ENCODE data around the gene ZAP70. TPM values are rescaled to one million over a fixed set of nuclear protein-coding genes. Genes with fewer than 3 reads are reported as not detected.

ZAP70 gene
- total and polyA plus RNA-seq, 4 donors = 0.40 to 2.1 (median 1.9) TPM

- WGBS (ENCODE audit: insufficient coverage) = 86% methylated on average over 6 of the region's 12 CpGs
- no peaks in the 10 kb centered on the region for H3K27me3 ChIP-seq (ENCODE audit: control insufficient read depth, insufficient read depth, low read length)
- no peak overlapping the region for H3K4me3 ChIP-seq (ENCODE audit: low read depth, low read length)
- H3K4me1 ChIP-seq (ENCODE audit: control insufficient read depth, insufficient read depth, low read length) = no peaks in the 10 kb centered on the region
- no peaks in the 10 kb centered on the region for H3K9me3 ChIP-seq (ENCODE audit: control insufficient read depth, insufficient read depth, low read length)
- DNase-seq (ENCODE audit: low read depth in 4 of 6, low spot score in 6 of 6) = no peak
- no peaks in the 10 kb centered on the region for H3K36me3 ChIP-seq (ENCODE audit: control insufficient read depth, insufficient read depth, low read length)
- H3K27ac ChIP-seq (ENCODE audit: low read depth, low read length) = no peak overlapping the region
Observed at GRCh38 chr2:97731274-97732020, 18.1 kb downstream of the ZAP70 start.

DNA sequence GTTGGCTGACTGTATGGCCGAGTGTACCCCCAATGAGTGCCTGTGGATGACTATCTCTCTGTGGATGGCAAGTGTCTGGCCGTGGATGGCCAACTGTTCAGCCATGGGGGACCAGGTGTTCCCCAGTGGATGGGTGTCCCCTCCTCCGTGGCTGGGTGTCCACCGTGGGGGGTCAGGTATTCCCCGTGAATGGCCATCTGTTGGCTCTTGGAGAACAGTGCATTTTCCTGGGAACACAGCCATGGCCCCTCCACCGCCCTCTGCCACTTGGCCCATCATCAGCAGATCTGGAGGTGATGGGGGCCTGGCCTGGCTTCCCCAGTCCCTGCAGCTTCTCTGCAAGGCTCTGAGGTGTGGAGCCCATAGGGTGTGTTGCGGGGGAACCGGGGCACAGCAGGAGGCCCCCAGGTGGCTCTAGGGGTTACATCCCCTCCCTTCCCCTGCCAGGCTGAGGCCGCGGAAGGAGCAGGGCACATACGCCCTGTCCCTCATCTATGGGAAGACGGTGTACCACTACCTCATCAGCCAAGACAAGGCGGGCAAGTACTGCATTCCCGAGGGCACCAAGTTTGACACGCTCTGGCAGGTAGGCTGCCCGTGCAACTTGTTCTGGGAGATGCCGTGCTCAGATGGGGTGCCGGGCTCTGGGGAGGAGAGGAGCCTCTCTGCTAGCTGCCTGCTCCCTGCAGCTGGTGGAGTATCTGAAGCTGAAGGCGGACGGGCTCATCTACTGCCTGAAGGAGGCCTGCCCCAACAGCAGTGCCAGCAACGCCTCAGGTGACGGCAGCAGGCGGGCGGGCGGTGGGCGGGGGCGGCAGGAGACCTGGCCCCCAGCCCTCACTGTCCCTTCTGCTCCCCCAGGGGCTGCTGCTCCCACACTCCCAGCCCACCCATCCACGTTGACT, 19.3 kb downstream of the ZAP70 start:
- Histone ChIP-seq H3K4me3 (ENCODE audit: low read depth, low read length) (no peak overlapping the region), H3K36me3 (ENCODE audit: control insufficient read depth, insufficient read depth, low read length) (no peaks in the 10 kb centered on the region), H3K27ac (ENCODE audit: low read depth, low read length) (no peak overlapping the region), H3K4me1 (ENCODE audit: control insufficient read depth, insufficient read depth, low read length) (no peaks in the 10 kb centered on the region), H3K9me3 (ENCODE audit: control insufficient read depth, insufficient read depth, low read length) (no peaks in the 10 kb centered on the region), H3K27me3 (ENCODE audit: control insufficient read depth, insufficient read depth, low read length) (no peaks in the 10 kb centered on the region)
- DNase-seq (ENCODE audit: low read depth in 4 of 6, low spot score in 6 of 6) = no peak
- WGBS (ENCODE audit: insufficient coverage) = 94% methylated on average over 21 of the region's 28 CpGs

GRCh38 chr2:97733341-97734035, 20.1 kb downstream of the ZAP70 start:
- no peak for DNase-seq (ENCODE audit: low read depth in 4 of 6, low spot score in 6 of 6)
- no peaks in the 10 kb centered on the region for H3K9me3 ChIP-seq (ENCODE audit: control insufficient read depth, insufficient read depth, low read length)
- no peaks in the 10 kb centered on the region for H3K27me3 ChIP-seq (ENCODE audit: control insufficient read depth, insufficient read depth, low read length)
- H3K4me3 ChIP-seq (ENCODE audit: low read depth, low read length) = no peak overlapping the region
- no peaks in the 10 kb centered on the region for H3K4me1 ChIP-seq (ENCODE audit: control insufficient read depth, insufficient read depth, low read length)
- H3K36me3 ChIP-seq (ENCODE audit: control insufficient read depth, insufficient read depth, low read length) = no peaks in the 10 kb centered on the region
- H3K27ac ChIP-seq (ENCODE audit: low read depth, low read length) = no peak overlapping the region
- WGBS (ENCODE audit: insufficient coverage) = 91% methylated on average over 19 of the region's 20 CpGs

DNA sequence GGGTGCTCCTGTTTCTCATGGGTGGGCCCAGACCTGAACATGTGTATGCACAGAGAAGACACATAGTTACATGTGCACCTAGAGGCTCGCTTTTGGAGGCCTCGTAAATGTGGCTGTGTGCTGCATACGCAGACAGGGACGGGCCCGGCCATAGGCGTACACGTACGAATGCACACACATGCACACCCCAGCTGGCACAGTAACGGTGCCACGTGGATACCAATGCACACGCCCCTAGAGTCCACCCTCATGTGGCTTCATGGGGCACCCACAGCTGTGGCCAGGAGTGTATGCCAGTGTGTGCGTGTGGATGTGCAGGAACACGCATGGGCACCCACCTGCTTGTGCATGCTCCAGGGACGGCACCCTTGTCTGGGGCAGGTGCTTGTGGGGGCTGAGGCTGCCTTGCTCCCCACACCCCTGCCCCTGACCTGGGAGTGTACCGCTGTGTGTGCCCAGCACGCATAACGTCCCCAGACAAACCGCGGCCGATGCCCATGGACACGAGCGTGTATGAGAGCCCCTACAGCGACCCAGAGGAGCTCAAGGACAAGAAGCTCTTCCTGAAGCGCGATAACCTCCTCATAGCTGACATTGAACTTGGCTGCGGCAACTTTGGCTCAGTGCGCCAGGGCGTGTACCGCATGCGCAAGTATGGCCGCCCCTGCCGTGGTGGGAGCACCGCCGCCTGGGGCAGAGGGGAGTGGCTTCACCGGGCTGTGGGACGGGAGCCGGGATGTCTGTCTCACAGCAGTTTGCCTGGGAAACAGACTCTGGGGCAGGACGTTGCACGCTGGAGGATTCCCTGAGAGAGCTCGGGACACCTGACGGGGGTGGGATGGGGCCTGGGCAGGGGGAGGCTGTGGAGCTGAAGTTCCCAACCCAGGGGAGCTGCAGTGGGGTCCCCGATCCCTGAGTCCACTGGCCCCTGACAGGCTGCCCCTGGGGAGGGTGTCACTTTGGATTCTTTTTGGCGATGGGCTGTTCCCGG, 21.0 kb downstream of the ZAP70 start:
- no peak overlapping the region for H3K4me3 ChIP-seq (ENCODE audit: low read depth, low read length)
- WGBS (ENCODE audit: insufficient coverage) = 94% methylated on average over 44 of the region's 44 CpGs
- H3K4me1 ChIP-seq (ENCODE audit: control insufficient read depth, insufficient read depth, low read length) = no peaks in the 10 kb centered on the region
- no peaks in the 10 kb centered on the region for H3K9me3 ChIP-seq (ENCODE audit: control insufficient read depth, insufficient read depth, low read length)
- H3K27ac ChIP-seq (ENCODE audit: low read depth, low read length) = no peak overlapping the region
- H3K36me3 ChIP-seq (ENCODE audit: control insufficient read depth, insufficient read depth, low read length) = no peaks in the 10 kb centered on the region
- H3K27me3 ChIP-seq (ENCODE audit: control insufficient read depth, insufficient read depth, low read length) = no peaks in the 10 kb centered on the region
- DNase-seq (ENCODE audit: low read depth in 4 of 6, low spot score in 6 of 6) = no peak

- 95% methylated on average over 29 of the region's 29 CpGs for WGBS (ENCODE audit: insufficient coverage)
- no peaks in the 10 kb centered on the region for H3K27me3 ChIP-seq (ENCODE audit: control insufficient read depth, insufficient read depth, low read length)
- no peak overlapping the region for H3K27ac ChIP-seq (ENCODE audit: low read depth, low read length)
- H3K4me1 ChIP-seq (ENCODE audit: control insufficient read depth, insufficient read depth, low read length) = no peaks in the 10 kb centered on the region
- H3K36me3 ChIP-seq (ENCODE audit: control insufficient read depth, insufficient read depth, low read length) = no peaks in the 10 kb centered on the region
- DNase-seq (ENCODE audit: low read depth in 4 of 6, low spot score in 6 of 6) = no peak
- no peak overlapping the region for H3K4me3 ChIP-seq (ENCODE audit: low read depth, low read length)
- H3K9me3 ChIP-seq (ENCODE audit: control insufficient read depth, insufficient read depth, low read length) = no peaks in the 10 kb centered on the region
Observed at GRCh38 chr2:97735161-97735561, 21.8 kb downstream of the ZAP70 start.

GRCh38 chr2:97736185-97736584, 22.8 kb downstream of the ZAP70 start:
- WGBS (ENCODE audit: insufficient coverage) = 85% methylated on average over 3 of the region's 4 CpGs

GRCh38 chr2:97736608-97737330, 23.4 kb downstream of the ZAP70 start:
- Histone ChIP-seq H3K27ac (ENCODE audit: low read depth, low read length) (no peak overlapping the region), H3K9me3 (ENCODE audit: control insufficient read depth, insufficient read depth, low read length) (no peaks in the 10 kb centered on the region), H3K4me1 (ENCODE audit: control insufficient read depth, insufficient read depth, low read length) (no peaks in the 10 kb centered on the region), H3K36me3 (ENCODE audit: control insufficient read depth, insufficient read depth, low read length) (no peaks in the 10 kb centered on the region), H3K27me3 (ENCODE audit: control insufficient read depth, insufficient read depth, low read length) (no peaks in the 10 kb centered on the region), H3K4me3 (ENCODE audit: low read depth, low read length) (no peak overlapping the region)
- 84% methylated on average over 19 of the region's 20 CpGs for WGBS (ENCODE audit: insufficient coverage)
- DNase-seq (ENCODE audit: low read depth in 4 of 6, low spot score in 6 of 6) = no peak

More at GRCh38 chr2:97736185-97736584, 22.8 kb downstream of the ZAP70 start:
- H3K9me3 ChIP-seq (ENCODE audit: control insufficient read depth, insufficient read depth, low read length) = no peaks in the 10 kb centered on the region
- no peaks in the 10 kb centered on the region for H3K36me3 ChIP-seq (ENCODE audit: control insufficient read depth, insufficient read depth, low read length)
- H3K27ac ChIP-seq (ENCODE audit: low read depth, low read length) = no peak overlapping the region
- H3K27me3 ChIP-seq (ENCODE audit: control insufficient read depth, insufficient read depth, low read length) = no peaks in the 10 kb centered on the region
- H3K4me1 ChIP-seq (ENCODE audit: control insufficient read depth, insufficient read depth, low read length) = no peaks in the 10 kb centered on the region
- H3K4me3 ChIP-seq (ENCODE audit: low read depth, low read length) = no peak overlapping the region
- DNase-seq (ENCODE audit: low read depth in 4 of 6, low spot score in 6 of 6) = no peak

GRCh38 chr2:97737421-97738178, 24.2 kb downstream of the ZAP70 start:
- H3K4me1 ChIP-seq (ENCODE audit: control insufficient read depth, insufficient read depth, low read length) = no peaks in the 10 kb centered on the region
- no peaks in the 10 kb centered on the region for H3K27me3 ChIP-seq (ENCODE audit: control insufficient read depth, insufficient read depth, low read length)
- H3K9me3 ChIP-seq (ENCODE audit: control insufficient read depth, insufficient read depth, low read length) = no peaks in the 10 kb centered on the region
- no peak overlapping the region for H3K4me3 ChIP-seq (ENCODE audit: low read depth, low read length)
- 90% methylated on average over 27 of the region's 32 CpGs for WGBS (ENCODE audit: insufficient coverage)
- no peak overlapping the region for H3K27ac ChIP-seq (ENCODE audit: low read depth, low read length)
- no peaks in the 10 kb centered on the region for H3K36me3 ChIP-seq (ENCODE audit: control insufficient read depth, insufficient read depth, low read length)
- no peak for DNase-seq (ENCODE audit: low read depth in 4 of 6, low spot score in 6 of 6)
